ENCODE measurements around the gene DMTF1.
"Not testable (repeated sequence)": the region's sequence is repeated elsewhere in the genome, so short reads cannot be mapped to it uniquely, and the experiment has no call there.

The DMTF1 gene

GRCh38 chr7:87225696-87226095 lies 73.4 kb downstream of the DMTF1 start:
- DNase-seq = no peak

DNA sequence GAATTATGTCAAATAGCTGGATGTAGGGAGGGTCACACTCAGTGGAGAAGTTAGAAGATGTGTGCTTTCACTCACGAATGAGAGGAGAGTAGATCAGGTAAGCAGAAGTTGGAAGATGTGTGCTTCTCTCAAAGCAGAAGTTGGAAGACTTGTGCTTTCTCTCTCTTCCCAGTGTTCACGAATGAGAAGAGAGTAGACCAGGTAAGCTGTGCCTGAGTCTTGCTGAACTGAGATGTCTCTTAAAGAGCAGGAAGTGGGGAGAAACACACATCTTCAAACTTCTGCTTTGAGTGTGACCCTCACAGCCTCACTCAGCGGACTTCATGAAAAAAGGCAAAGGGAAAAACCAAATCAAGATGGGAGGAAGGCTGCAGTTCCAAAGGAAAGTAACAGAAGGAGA lies 74.2 kb downstream of the DMTF1 start:
- DNase-seq = no peak

- no peak for DNase-seq
These were observed 79.0 kb downstream of the DMTF1 start for GRCh38 chr7:87231258-87231657.

- DNase-seq = no peak
These were observed 79.5 kb downstream of the DMTF1 start for GRCh38 chr7:87231711-87232110.

DNA sequence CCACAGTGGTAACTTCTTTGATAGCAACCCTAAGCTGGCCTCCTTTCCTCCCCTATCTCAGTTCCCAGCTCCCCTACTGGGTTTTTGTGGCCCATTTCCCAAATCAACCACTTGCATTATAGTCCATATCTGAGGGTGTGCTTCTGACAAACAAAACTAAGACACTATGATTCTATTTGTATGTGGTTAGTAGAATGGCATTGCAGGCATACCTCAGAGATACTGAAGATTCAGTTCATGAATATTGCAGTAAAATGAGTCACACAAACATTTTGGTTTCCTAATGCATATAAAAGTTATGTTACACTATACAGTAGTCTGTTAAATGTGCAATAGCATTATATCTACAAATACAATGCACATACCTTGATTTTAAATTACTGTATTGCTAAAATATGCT lies 82.7 kb downstream of the DMTF1 start:
- no peak for DNase-seq

GRCh38 chr7:87238464-87239051 lies 86.3 kb downstream of the DMTF1 start:
- not testable (repeated sequence) for DNase-seq

- not testable (repeated sequence) for DNase-seq
These were observed 93.4 kb downstream of the DMTF1 start for GRCh38 chr7:87245671-87246070.
